BE2C (cell line): Measurements from ENCODE around the gene ZNF618.

Experiments used
- DNase-seq: peaks from one replicate; pipeline ENCODE4 v3.0.0-alpha.2; 2020
- H3K27me3 ChIP-seq: fragments of 250-450 bp; sonication (Bioruptor Pico); 2 replicates; pipeline ENCODE4 v1.5.1; 2020; ENCODE audit warnings: mild to moderate bottlenecking
- H3K36me3 ChIP-seq: fragments of 250-450 bp; sonication (Bioruptor Pico); 2 replicates; pipeline ENCODE4 v1.5.1; 2020; ENCODE audit warnings: mild to moderate bottlenecking
- H3K4me1 ChIP-seq: fragments of 250-450 bp; sonication (Bioruptor Pico); 2 replicates; pipeline ENCODE4 v1.5.1; 2020
- H3K4me3 ChIP-seq: 2 replicates; pipeline ENCODE4 v1.5.1; 2011; ENCODE audit warnings: low read depth, low read length
- H3K9me3 ChIP-seq: fragments of 250-450 bp; sonication (Bioruptor Pico); 2 replicates; pipeline ENCODE4 v1.5.1; 2020
- CTCF ChIP-seq: IDR thresholded peaks from 2 replicates; pipeline ENCODE4 v1.5.1; 2012; ENCODE audit warnings: mild to moderate bottlenecking, low read depth, low read length

Gene ZNF618

DNA sequence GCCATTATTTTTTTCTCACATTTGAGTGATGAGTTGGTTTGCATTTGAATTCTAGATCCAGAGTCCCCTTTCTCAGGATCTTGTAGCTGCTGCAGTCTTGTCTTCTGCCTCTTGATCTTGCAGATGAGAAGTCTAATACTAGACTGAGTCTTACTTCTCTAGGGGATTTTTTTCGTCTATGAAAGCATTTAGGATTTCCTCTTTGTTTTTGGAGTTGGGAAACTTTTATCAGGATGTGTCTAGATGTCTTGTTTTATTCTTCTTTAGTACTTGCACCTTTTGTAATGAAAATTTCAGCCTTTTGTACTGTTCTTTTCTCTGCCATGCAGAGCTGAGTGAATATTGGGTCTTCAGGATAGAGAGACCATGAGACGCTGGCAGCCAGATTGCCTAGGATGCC lies 65.4 kb downstream of the ZNF618 start:
- no peaks in the 10 kb centered on the region for H3K27me3 ChIP-seq
- H3K4me3 ChIP-seq, result no peak overlapping the region
- 0 out of 2 replicates have a peak, but pooled peaks cover 5% of the 10 kb centered on the region for H3K36me3 ChIP-seq
- H3K9me3 ChIP-seq, result no peaks in the 10 kb centered on the region
- TF ChIP-seq CTCF, result no peak
- no peak for DNase-seq
- H3K4me1 ChIP-seq, result 0 out of 2 replicates have a peak, but pooled peaks cover 3% of the 10 kb centered on the region

DNA sequence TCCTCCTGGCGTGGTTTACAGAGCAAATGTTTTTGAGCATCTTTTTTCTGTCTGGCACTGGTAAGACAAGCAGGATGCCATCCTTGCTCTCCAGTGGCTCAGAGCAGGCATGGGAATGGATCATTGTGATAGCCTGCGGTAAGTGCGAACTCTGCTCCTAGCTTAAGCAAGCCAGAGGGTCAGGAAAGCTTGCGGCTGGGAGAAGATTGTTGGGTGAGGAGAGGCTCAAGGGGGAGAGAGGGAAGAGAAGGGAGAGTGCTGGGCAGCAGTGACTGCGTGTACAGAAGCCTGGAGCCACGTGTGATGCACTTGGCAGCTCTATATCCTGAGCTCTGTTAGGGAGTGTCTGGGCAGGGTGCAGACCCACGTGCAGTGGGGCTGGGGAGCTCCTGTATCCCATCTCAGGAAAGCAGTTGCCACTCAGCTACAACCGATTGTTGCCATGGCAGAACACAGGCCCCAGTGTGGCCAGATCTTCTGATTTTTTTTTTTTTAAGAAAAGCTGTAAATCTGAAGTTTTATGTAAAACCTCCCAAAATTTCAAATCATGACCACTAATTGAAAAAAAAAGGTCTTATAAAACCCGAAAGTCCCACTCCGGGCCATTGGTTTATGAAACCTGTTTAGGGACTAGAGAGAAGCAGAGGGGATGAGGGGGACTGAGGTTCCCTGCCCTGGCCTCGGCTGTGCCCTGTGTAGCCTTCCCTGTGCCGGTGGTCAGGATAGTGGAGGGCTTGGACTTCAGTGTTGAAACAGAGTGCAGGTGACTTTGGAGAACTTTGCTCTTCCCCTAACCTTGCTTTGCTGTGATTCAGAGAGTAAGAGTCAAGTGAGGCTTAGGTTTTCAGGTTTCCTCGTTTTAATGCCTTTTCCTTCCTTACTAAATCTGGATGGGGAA lies 67.3 kb downstream of the ZNF618 start:
- no peak overlapping the region for H3K4me3 ChIP-seq
- no peak for TF ChIP-seq CTCF
- no peak for DNase-seq
- H3K36me3 ChIP-seq, result 0 out of 2 replicates have a peak, but pooled peaks cover 7% of the 10 kb centered on the region
- 0 out of 2 replicates have a peak, but pooled peaks cover 3% of the 10 kb centered on the region for H3K4me1 ChIP-seq
- no peaks in the 10 kb centered on the region for H3K27me3 ChIP-seq
- no peaks in the 10 kb centered on the region for H3K9me3 ChIP-seq

DNA sequence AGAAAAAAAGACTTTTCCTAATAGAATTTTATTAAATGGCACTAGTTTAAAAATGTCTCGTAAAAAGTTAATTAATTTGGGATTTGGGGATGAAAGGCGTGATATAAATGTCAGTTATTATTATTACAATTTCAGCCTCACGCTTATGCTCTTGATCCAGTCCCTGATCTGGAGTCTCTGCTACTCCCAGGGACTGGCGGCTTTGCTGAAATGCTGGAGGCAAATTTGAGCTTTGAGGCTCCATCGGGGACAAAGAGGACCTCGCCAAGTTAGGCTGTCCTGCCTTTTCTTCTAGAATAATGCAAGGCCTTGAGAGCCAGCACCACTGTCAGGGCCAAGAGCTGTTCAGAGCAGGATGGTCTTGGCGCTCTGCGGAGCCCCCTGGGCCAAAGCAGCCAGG lies 69.7 kb downstream of the ZNF618 start:
- H3K4me3 ChIP-seq, result no peak overlapping the region
- no peak for TF ChIP-seq CTCF
- H3K4me1 ChIP-seq, result peaks cover 6% of the 10 kb centered on the region; the same call in 1 of the 2 replicates
- no peak for DNase-seq
- H3K27me3 ChIP-seq, result no peaks in the 10 kb centered on the region
- H3K9me3 ChIP-seq, result no peaks in the 10 kb centered on the region
- H3K36me3 ChIP-seq, result 0 out of 2 replicates have a peak, but pooled peaks cover 7% of the 10 kb centered on the region

GRCh38 chr9:113946496-113947115 lies 70.5 kb downstream of the ZNF618 start:
- Histone ChIP-seq H3K4me3 (no peak overlapping the region), H3K4me1 (peaks cover 6% of the 10 kb centered on the region; the same call in 1 of the 2 replicates), H3K36me3 (0 out of 2 replicates have a peak, but pooled peaks cover 7% of the 10 kb centered on the region), H3K9me3 (no peaks in the 10 kb centered on the region), H3K27me3 (no peaks in the 10 kb centered on the region)
- no peak for TF ChIP-seq CTCF
- DNase-seq, result no peak

GRCh38 chr9:113947941-113948340 lies 71.8 kb downstream of the ZNF618 start:
- H3K9me3 ChIP-seq, result no peaks in the 10 kb centered on the region
- no peaks in the 10 kb centered on the region for H3K27me3 ChIP-seq
- DNase-seq, result no peak
- 0 out of 2 replicates have a peak, but pooled peaks cover 2% of the 10 kb centered on the region for H3K36me3 ChIP-seq
- peaks cover 6% of the 10 kb centered on the region; the same call in 1 of the 2 replicates for H3K4me1 ChIP-seq
- no peak overlapping the region for H3K4me3 ChIP-seq
- no peak for TF ChIP-seq CTCF
